ENCODE results near the gene AOPEP.

Gene AOPEP

GRCh38 chr9:95073918-95074317, 347.4 kb downstream of the AOPEP start:
- H3K27ac ChIP-seq (ENCODE audit: insufficient read depth in 1 of 2, low read depth in 1 of 2, low read length in 2 of 2, poor library complexity in 1 of 2, severe bottlenecking in 2 of 2) = no peak overlapping the region
- peaks cover 0 to 14% (median 7%) of the 10 kb centered on the region in 4 experiments for H3K36me3 ChIP-seq (ENCODE audit: control insufficient read depth in 4 of 4, insufficient read depth in 4 of 4, low read length in 3 of 4)
- H3K4me1 ChIP-seq (ENCODE audit: control extremely low read depth in 1 of 4, control insufficient read depth in 4 of 4, insufficient read depth in 4 of 4, low read length in 3 of 4) = peaks cover 0 to 5% (median 0%) of the 10 kb centered on the region in 4 experiments
- ChIA-PET CTCF (no interaction called here), POLR2A (no interaction called here)
- H3K27me3 ChIP-seq (replicated peaks in 2 of 5; ENCODE audit: control insufficient read depth in 4 of 5, insufficient read depth in 5 of 5, low read length in 4 of 5) = no peaks in the 10 kb centered on the region
- no peak overlapping the region for H3K4me3 ChIP-seq (ENCODE audit: control insufficient read depth in 1 of 7, extremely low read depth in 1 of 7, insufficient read depth in 4 of 7, low read depth in 2 of 7, low read length in 6 of 7)
- DNase-seq = no peak
- no peaks in the 10 kb centered on the region for H3K9me3 ChIP-seq (ENCODE audit: control extremely low read depth in 1 of 5, control insufficient read depth in 4 of 5, insufficient read depth in 2 of 5, low read depth in 1 of 5, low read length in 4 of 5)
- WGBS (ENCODE audit: insufficient coverage) = 98% methylated on average over 5 of the region's 5 CpGs

GRCh38 chr9:95074632-95075031, 348.1 kb downstream of the AOPEP start:
- 98% methylated on average over 4 of the region's 9 CpGs for WGBS (ENCODE audit: insufficient coverage)
- Histone ChIP-seq H3K4me1 (ENCODE audit: control extremely low read depth in 1 of 4, control insufficient read depth in 4 of 4, insufficient read depth in 4 of 4, low read length in 3 of 4) (peaks cover 0 to 5% (median 0%) of the 10 kb centered on the region in 4 experiments), H3K36me3 (ENCODE audit: control insufficient read depth in 4 of 4, insufficient read depth in 4 of 4, low read length in 3 of 4) (peaks cover 0 to 14% (median 7%) of the 10 kb centered on the region in 4 experiments), H3K9me3 (ENCODE audit: control extremely low read depth in 1 of 5, control insufficient read depth in 4 of 5, insufficient read depth in 2 of 5, low read depth in 1 of 5, low read length in 4 of 5) (no peaks in the 10 kb centered on the region), H3K27me3 (replicated peaks in 2 of 5; ENCODE audit: control insufficient read depth in 4 of 5, insufficient read depth in 5 of 5, low read length in 4 of 5) (no peaks in the 10 kb centered on the region), H3K27ac (ENCODE audit: insufficient read depth in 1 of 2, low read depth in 1 of 2, low read length in 2 of 2, poor library complexity in 1 of 2, severe bottlenecking in 2 of 2) (no peak overlapping the region), H3K4me3 (ENCODE audit: control insufficient read depth in 1 of 7, extremely low read depth in 1 of 7, insufficient read depth in 4 of 7, low read depth in 2 of 7, low read length in 6 of 7) (no peak overlapping the region)
- CTCF ChIA-PET = no interaction called here
- POLR2A ChIA-PET = no interaction called here
- DNase-seq = no peak

GRCh38 chr9:95075700-95076099, 349.2 kb downstream of the AOPEP start:
- POLR2A ChIA-PET = no interaction called here
- CTCF ChIA-PET = no interaction called here

GRCh38 chr9:95076696-95077052, 350.2 kb downstream of the AOPEP start:
- ChIA-PET CTCF (no interaction called here), POLR2A (no interaction called here)
- Histone ChIP-seq H3K4me3 (ENCODE audit: control insufficient read depth in 1 of 7, extremely low read depth in 1 of 7, insufficient read depth in 4 of 7, low read depth in 2 of 7, low read length in 6 of 7) (no peak overlapping the region), H3K27me3 (replicated peaks in 2 of 5; ENCODE audit: control insufficient read depth in 4 of 5, insufficient read depth in 5 of 5, low read length in 4 of 5) (no peaks in the 10 kb centered on the region), H3K4me1 (ENCODE audit: control extremely low read depth in 1 of 4, control insufficient read depth in 4 of 4, insufficient read depth in 4 of 4, low read length in 3 of 4) (peaks cover 0 to 5% (median 0%) of the 10 kb centered on the region in 4 experiments), H3K9me3 (ENCODE audit: control extremely low read depth in 1 of 5, control insufficient read depth in 4 of 5, insufficient read depth in 2 of 5, low read depth in 1 of 5, low read length in 4 of 5) (no peaks in the 10 kb centered on the region), H3K36me3 (ENCODE audit: control insufficient read depth in 4 of 4, insufficient read depth in 4 of 4, low read length in 3 of 4) (peaks cover 1 to 26% (median 9%) of the 10 kb centered on the region in 4 experiments), H3K27ac (ENCODE audit: insufficient read depth in 1 of 2, low read depth in 1 of 2, low read length in 2 of 2, poor library complexity in 1 of 2, severe bottlenecking in 2 of 2) (no peak overlapping the region)
- WGBS (ENCODE audit: insufficient coverage) = 100% methylated on average over 1 of the region's 1 CpG
- no peak for DNase-seq

More at GRCh38 chr9:95075700-95076099, 349.2 kb downstream of the AOPEP start:
- Histone ChIP-seq H3K27me3 (replicated peaks in 2 of 5; ENCODE audit: control insufficient read depth in 4 of 5, insufficient read depth in 5 of 5, low read length in 4 of 5) (no peaks in the 10 kb centered on the region), H3K27ac (ENCODE audit: insufficient read depth in 1 of 2, low read depth in 1 of 2, low read length in 2 of 2, poor library complexity in 1 of 2, severe bottlenecking in 2 of 2) (no peak overlapping the region), H3K36me3 (ENCODE audit: control insufficient read depth in 4 of 4, insufficient read depth in 4 of 4, low read length in 3 of 4) (peaks cover 0 to 17% (median 7%) of the 10 kb centered on the region in 4 experiments), H3K4me1 (ENCODE audit: control extremely low read depth in 1 of 4, control insufficient read depth in 4 of 4, insufficient read depth in 4 of 4, low read length in 3 of 4) (peaks cover 0 to 5% (median 0%) of the 10 kb centered on the region in 4 experiments), H3K9me3 (ENCODE audit: control extremely low read depth in 1 of 5, control insufficient read depth in 4 of 5, insufficient read depth in 2 of 5, low read depth in 1 of 5, low read length in 4 of 5) (no peaks in the 10 kb centered on the region), H3K4me3 (ENCODE audit: control insufficient read depth in 1 of 7, extremely low read depth in 1 of 7, insufficient read depth in 4 of 7, low read depth in 2 of 7, low read length in 6 of 7) (no peak overlapping the region)
- WGBS (ENCODE audit: insufficient coverage) = 98% methylated on average over 4 of the region's 7 CpGs
- no peak for DNase-seq

GRCh38 chr9:95077053-95077765, 350.7 kb downstream of the AOPEP start:
- no peaks in the 10 kb centered on the region for H3K9me3 ChIP-seq (ENCODE audit: control extremely low read depth in 1 of 5, control insufficient read depth in 4 of 5, insufficient read depth in 2 of 5, low read depth in 1 of 5, low read length in 4 of 5)
- peaks cover 0 to 5% (median 0%) of the 10 kb centered on the region in 4 experiments for H3K4me1 ChIP-seq (ENCODE audit: control extremely low read depth in 1 of 4, control insufficient read depth in 4 of 4, insufficient read depth in 4 of 4, low read length in 3 of 4)
- H3K27ac ChIP-seq (ENCODE audit: insufficient read depth in 1 of 2, low read depth in 1 of 2, low read length in 2 of 2, poor library complexity in 1 of 2, severe bottlenecking in 2 of 2) = no peak overlapping the region
- H3K4me3 ChIP-seq (ENCODE audit: control insufficient read depth in 1 of 7, extremely low read depth in 1 of 7, insufficient read depth in 4 of 7, low read depth in 2 of 7, low read length in 6 of 7) = no peak overlapping the region
- H3K36me3 ChIP-seq (ENCODE audit: control insufficient read depth in 4 of 4, insufficient read depth in 4 of 4, low read length in 3 of 4) = peaks cover 2 to 28% (median 11%) of the 10 kb centered on the region in 4 experiments
- H3K27me3 ChIP-seq (replicated peaks in 2 of 5; ENCODE audit: control insufficient read depth in 4 of 5, insufficient read depth in 5 of 5, low read length in 4 of 5) = no peaks in the 10 kb centered on the region
- no peak for DNase-seq
- 94% methylated on average over 17 of the region's 18 CpGs for WGBS (ENCODE audit: insufficient coverage)
- ChIA-PET CTCF (no interaction called here), POLR2A (no interaction called here)

- H3K27me3 ChIP-seq (replicated peaks in 2 of 5; ENCODE audit: control insufficient read depth in 4 of 5, insufficient read depth in 5 of 5, low read length in 4 of 5) = no peaks in the 10 kb centered on the region
- no peaks in the 10 kb centered on the region for H3K9me3 ChIP-seq (ENCODE audit: control extremely low read depth in 1 of 5, control insufficient read depth in 4 of 5, insufficient read depth in 2 of 5, low read depth in 1 of 5, low read length in 4 of 5)
- POLR2A ChIA-PET = no interaction called here
- H3K4me3 ChIP-seq (ENCODE audit: control insufficient read depth in 1 of 7, extremely low read depth in 1 of 7, insufficient read depth in 4 of 7, low read depth in 2 of 7, low read length in 6 of 7) = no peak overlapping the region
- no peak for DNase-seq
- CTCF ChIA-PET = no interaction called here
- 88% methylated on average over 8 of the region's 17 CpGs for WGBS (ENCODE audit: insufficient coverage)
- peaks cover 0 to 5% (median 0%) of the 10 kb centered on the region in 4 experiments for H3K4me1 ChIP-seq (ENCODE audit: control extremely low read depth in 1 of 4, control insufficient read depth in 4 of 4, insufficient read depth in 4 of 4, low read length in 3 of 4)
- peaks cover 2 to 34% (median 14%) of the 10 kb centered on the region in 4 experiments for H3K36me3 ChIP-seq (ENCODE audit: control insufficient read depth in 4 of 4, insufficient read depth in 4 of 4, low read length in 3 of 4)
- no peak overlapping the region for H3K27ac ChIP-seq (ENCODE audit: insufficient read depth in 1 of 2, low read depth in 1 of 2, low read length in 2 of 2, poor library complexity in 1 of 2, severe bottlenecking in 2 of 2)
Measured at GRCh38 chr9:95077766-95078370, 351.4 kb downstream of the AOPEP start.

GRCh38 chr9:95078511-95078910, 352.0 kb downstream of the AOPEP start:
- CTCF ChIA-PET = no interaction called here
- WGBS (ENCODE audit: insufficient coverage) = 99% methylated on average over 12 of the region's 12 CpGs

More at GRCh38 chr9:95078511-95078910, 352.0 kb downstream of the AOPEP start:
- no peaks in the 10 kb centered on the region for H3K9me3 ChIP-seq (ENCODE audit: control extremely low read depth in 1 of 5, control insufficient read depth in 4 of 5, insufficient read depth in 2 of 5, low read depth in 1 of 5, low read length in 4 of 5)
- no peaks in the 10 kb centered on the region for H3K27me3 ChIP-seq (replicated peaks in 2 of 5; ENCODE audit: control insufficient read depth in 4 of 5, insufficient read depth in 5 of 5, low read length in 4 of 5)
- no peak overlapping the region for H3K4me3 ChIP-seq (ENCODE audit: control insufficient read depth in 1 of 7, extremely low read depth in 1 of 7, insufficient read depth in 4 of 7, low read depth in 2 of 7, low read length in 6 of 7)
- POLR2A ChIA-PET = no interaction called here
- H3K4me1 ChIP-seq (ENCODE audit: control extremely low read depth in 1 of 4, control insufficient read depth in 4 of 4, insufficient read depth in 4 of 4, low read length in 3 of 4) = peaks cover 0 to 5% (median 0%) of the 10 kb centered on the region in 4 experiments
- no peak for DNase-seq
- peaks cover 7 to 41% (median 19%) of the 10 kb centered on the region in 4 experiments for H3K36me3 ChIP-seq (ENCODE audit: control insufficient read depth in 4 of 4, insufficient read depth in 4 of 4, low read length in 3 of 4)
- H3K27ac ChIP-seq (ENCODE audit: insufficient read depth in 1 of 2, low read depth in 1 of 2, low read length in 2 of 2, poor library complexity in 1 of 2, severe bottlenecking in 2 of 2) = no peak overlapping the region
